Stimulated activated CD8-positive, alpha-beta memory T cell treated with anti-CD3 and anti-CD28 coated beads, Interleukin-15, amount 100 ng/mL, for 1 hour (primary cell): ENCODE measurements around the gene NEDD8.
A peak's percentile ranks its signal among the peaks of the same experiment; 100 is the strongest.

Source experiments
- DNase-seq: peaks from one replicate; pipeline ENCODE4 v3.0.0-alpha.2; 2020; ENCODE audit warnings: low read depth

Gene NEDD8

DNA sequence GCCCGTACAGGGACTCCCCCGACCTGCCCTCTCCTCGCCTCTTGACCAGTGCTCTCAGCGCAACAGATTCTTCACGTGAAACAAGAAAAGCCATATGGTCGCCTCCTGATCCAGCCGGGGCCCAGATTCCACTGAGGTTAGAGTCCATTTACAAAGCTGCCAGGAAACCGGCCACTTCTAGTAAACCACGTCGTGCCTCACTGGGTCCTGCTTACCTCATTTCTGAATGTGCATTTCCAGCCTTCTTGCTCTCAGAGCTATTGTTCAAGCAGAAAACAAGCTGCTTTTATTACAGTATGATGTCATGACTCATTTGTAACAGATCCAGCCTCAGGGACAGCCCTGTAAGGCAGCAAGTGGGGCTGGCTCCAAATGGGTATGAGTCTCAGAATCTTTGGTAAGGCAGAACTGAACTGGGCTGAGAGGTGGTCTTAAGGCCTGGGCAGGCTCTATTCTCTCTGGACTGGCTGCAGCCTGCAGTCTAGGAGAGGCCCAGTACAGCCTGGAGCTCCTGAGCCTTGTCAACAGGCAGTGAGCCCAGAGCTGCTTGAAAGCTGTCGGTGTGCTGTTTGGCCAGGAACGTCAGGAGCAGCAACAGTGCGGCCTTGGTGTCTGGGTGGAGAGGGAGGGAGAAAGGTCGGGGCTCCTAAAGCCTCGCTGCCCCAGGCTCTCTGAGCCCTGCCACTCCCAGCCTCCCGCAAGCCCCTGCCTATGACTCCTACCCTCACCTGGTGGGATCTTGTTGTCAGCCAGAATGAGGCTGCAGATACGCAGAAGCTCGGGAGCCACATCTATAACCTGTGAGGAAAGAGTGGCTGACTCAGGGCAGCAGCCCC lies 52.0 kb downstream of the NEDD8 start:
- no peak for DNase-seq

DNA sequence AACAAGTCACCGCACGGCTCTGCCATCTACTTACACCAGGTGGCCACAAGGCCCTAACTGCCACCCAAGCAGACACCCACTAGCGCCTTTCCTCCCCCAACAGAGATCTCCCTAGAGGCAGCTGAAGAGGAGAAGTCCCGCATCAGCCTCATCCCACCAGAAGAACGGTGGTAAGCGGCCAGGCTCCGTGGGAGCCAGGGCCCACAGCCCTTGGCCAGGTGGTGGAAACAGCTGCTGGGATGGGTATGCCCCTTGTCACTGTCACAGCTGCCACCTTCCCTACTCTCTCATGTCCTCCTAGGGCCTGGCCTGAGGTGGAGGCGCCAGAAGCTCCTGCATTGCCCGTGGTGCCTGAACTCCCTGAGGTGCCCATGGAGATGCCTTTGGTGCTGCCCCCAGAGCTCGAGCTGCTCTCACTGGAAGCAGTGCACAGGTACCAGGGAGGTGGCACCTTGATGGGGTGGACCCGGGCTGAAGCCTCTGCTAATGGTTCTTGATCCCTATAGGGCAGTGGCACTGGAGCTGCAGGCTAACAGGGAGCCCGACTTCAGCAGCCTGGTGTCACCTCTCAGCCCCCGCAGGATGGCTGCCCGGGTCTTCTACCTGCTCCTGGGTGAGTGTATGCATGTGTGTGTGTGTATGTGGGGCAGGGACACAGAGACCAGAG lies 52.7 kb downstream of the NEDD8 start:
- no peak for DNase-seq

- no peak for DNase-seq
These were observed 53.6 kb downstream of the NEDD8 start for GRCh38 chr14:24178399-24179178.

GRCh38 chr14:24177891-24178290 lies 54.3 kb downstream of the NEDD8 start:
- no peak for DNase-seq

DNA sequence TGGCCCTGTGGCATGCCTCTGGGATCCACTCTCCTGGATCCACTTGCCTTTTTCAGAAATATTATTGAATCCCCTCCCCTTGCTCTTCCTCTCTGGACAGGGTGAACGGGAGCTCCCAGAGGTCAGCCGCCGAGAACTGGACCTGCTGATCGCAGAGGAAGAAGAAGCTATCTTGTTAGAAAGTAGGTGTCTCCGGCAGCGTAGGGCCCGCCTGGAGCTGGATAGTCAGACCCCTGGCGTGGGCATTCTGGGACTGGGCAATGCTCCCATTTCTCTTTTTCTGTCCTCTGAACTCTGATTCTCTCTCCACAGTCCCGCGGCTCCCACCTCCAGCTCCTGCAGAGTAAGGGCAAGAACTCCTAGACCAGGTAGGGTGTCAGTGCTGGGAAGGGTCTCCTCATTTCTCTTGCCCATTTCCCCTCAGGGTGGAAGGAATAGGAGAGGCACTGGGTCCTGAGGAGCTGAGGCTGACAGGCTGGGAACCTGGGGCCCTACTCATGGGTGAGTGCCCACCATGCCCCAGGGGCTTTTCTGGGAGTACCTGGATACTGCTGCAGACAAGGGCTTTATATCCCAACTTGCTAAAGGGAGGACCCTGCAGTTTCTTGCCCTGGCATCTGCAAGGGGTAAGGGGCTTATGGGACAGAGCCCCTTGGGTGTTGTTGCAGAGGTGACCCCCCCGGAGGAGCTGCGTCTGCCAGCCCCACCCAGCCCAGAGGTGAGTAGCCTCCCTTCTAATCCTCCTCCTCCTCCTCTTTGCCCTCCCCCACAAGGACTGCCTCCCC lies 54.9 kb downstream of the NEDD8 start:
- no peak for DNase-seq

- DNase-seq, result no peak
These were observed 55.6 kb downstream of the NEDD8 start for GRCh38 chr14:24176599-24176998.

- DNase-seq, result no peak
These were observed 59.3 kb downstream of the NEDD8 start for GRCh38 chr14:24172871-24173281.

GRCh38 chr14:24172261-24172860 lies 59.8 kb downstream of the NEDD8 start:
- no peak for DNase-seq

GRCh38 chr14:24171422-24172260 lies 60.5 kb downstream of the NEDD8 start, which contains the start of gene REC8:
TSS of gene REC8 (plus strand) at chr14:24172080. CDS start at chr14:24172553, 473 bp downstream.
- peak; percentile 53 for DNase-seq

DNA sequence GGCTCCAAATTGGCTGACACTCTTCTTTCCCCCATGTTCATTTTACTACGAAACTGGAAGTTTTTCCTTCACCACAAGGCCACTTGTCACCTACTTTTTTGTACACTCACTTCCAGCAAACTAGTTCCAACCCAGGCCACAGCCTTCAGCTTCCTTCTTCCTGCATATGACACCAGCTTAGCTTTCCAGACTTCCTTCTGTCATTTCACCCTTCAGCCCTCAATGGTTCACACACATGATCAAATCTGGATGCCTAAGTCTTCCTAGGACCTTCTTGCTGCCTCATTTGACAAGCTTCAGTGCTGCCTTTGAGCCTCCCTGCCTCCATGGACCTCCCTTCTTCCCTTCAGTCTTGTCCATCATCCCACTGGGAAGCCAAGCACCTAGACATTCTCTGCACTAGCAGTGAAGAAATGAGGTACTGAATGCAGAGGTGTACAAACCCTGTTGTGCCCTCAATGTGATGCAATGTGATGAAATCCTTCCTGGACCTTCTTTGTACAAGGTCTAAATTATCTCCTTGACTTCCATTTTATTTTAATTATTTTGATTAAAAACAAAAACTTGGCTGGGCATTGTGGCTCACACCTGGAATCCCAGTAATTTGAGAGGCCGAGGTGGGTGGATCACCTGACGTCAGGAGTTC lies 64.6 kb downstream of the NEDD8 start:
- DNase-seq, result no peak
